RWPE2 (cell line): ENCODE results near the gene GALNT10.

ENCODE experiments used
- ATAC-seq: fragments of 200-7000 bp; cut with Tn5 transposase; 3 replicates; pipeline ENCODE4 v1.9.1; 2021; ENCODE audit warnings: low read depth
- DNase-seq: peaks from one replicate; pipeline ENCODE4 v3.0.0-alpha.2; 2020; ENCODE audit warnings: low spot score
- H3K27ac ChIP-seq: fragments of 450-650 bp; 2 replicates; pipeline ENCODE4 v1.5.1; 2017; ENCODE audit warnings: mild to moderate bottlenecking; ENCODE audit not compliant: poor library complexity, severe bottlenecking
- H3K27me3 ChIP-seq: fragments of 250-450 bp; sonication (Bioruptor Pico); 2 replicates; pipeline ENCODE4 v1.5.1; 2021; ENCODE audit warnings: mild to moderate bottlenecking, moderate library complexity; ENCODE audit not compliant: insufficient read depth, poor library complexity, severe bottlenecking
- H3K36me3 ChIP-seq: fragments of 250-450 bp; sonication (Bioruptor Pico); 2 replicates; pipeline ENCODE4 v1.5.1; 2020; ENCODE audit warnings: low read depth, mild to moderate bottlenecking, moderate library complexity
- H3K4me1 ChIP-seq: fragments of 250-450 bp; sonication (Bioruptor Pico); 2 replicates; pipeline ENCODE4 v1.5.1; 2021; ENCODE audit warnings: mild to moderate bottlenecking, moderate library complexity; ENCODE audit not compliant: insufficient read depth, poor library complexity, severe bottlenecking
- H3K4me3 ChIP-seq: fragments of 250-450 bp; sonication (Bioruptor Pico); 2 replicates; pipeline ENCODE4 v1.5.1; 2021; ENCODE audit warnings: mild to moderate bottlenecking, moderate library complexity; ENCODE audit not compliant: severe bottlenecking
- H3K9me3 ChIP-seq: fragments of 250-450 bp; sonication (Bioruptor Pico); 2 replicates; pipeline ENCODE4 v1.5.1; 2021; ENCODE audit warnings: mild to moderate bottlenecking, moderate library complexity; ENCODE audit not compliant: severe bottlenecking
- CTCF ChIP-seq: fragments of 450-650 bp; IDR thresholded peaks from one replicate; pipeline ENCODE4 v1.5.1; 2017; ENCODE audit warnings: mild to moderate bottlenecking, moderate library complexity; ENCODE audit not compliant: poor library complexity, severe bottlenecking

GALNT10 gene

GRCh38 chr5:154412316-154412715, 221.8 kb downstream of the GALNT10 start:
- no peak for TF ChIP-seq CTCF

GRCh38 chr5:154412925-154413324, 222.4 kb downstream of the GALNT10 start:
- TF ChIP-seq CTCF = no peak
- no peaks in the 10 kb centered on the region for H3K9me3 ChIP-seq
- H3K27me3 ChIP-seq = no peaks in the 10 kb centered on the region
- peaks cover 20% of the 10 kb centered on the region for H3K36me3 ChIP-seq
- no peak for ATAC-seq
- H3K4me3 ChIP-seq = no peak overlapping the region
- H3K27ac ChIP-seq = no peak overlapping the region
- H3K4me1 ChIP-seq = no peaks in the 10 kb centered on the region
- no peak for DNase-seq

More at GRCh38 chr5:154412316-154412715, 221.8 kb downstream of the GALNT10 start:
- Histone ChIP-seq H3K27ac (no peak overlapping the region), H3K9me3 (no peaks in the 10 kb centered on the region), H3K36me3 (peaks cover 14% of the 10 kb centered on the region), H3K4me1 (no peaks in the 10 kb centered on the region), H3K4me3 (no peak overlapping the region), H3K27me3 (no peaks in the 10 kb centered on the region)
- DNase-seq (no peak), ATAC-seq (no peak; the same call in 2 of the 3 replicates)

- TF ChIP-seq CTCF = no peak
- DNase-seq = no peak
- Histone ChIP-seq H3K4me3 (no peak overlapping the region), H3K36me3 (peaks cover 25% of the 10 kb centered on the region), H3K27me3 (no peaks in the 10 kb centered on the region), H3K27ac (no peak overlapping the region), H3K9me3 (no peaks in the 10 kb centered on the region), H3K4me1 (no peaks in the 10 kb centered on the region)
- no peak for ATAC-seq
These were observed 224.6 kb downstream of the GALNT10 start for GRCh38 chr5:154415114-154415513.

- H3K36me3 ChIP-seq = peaks cover 21% of the 10 kb centered on the region
- no peak for TF ChIP-seq CTCF
- no peak overlapping the region for H3K4me3 ChIP-seq
- ATAC-seq (no peak), DNase-seq (no peak)
- no peak overlapping the region for H3K27ac ChIP-seq
- no peaks in the 10 kb centered on the region for H3K4me1 ChIP-seq
- H3K9me3 ChIP-seq = peaks cover 4% of the 10 kb centered on the region
- no peaks in the 10 kb centered on the region for H3K27me3 ChIP-seq
These were observed 227.8 kb downstream of the GALNT10 start for GRCh38 chr5:154418344-154418820.

- H3K36me3 ChIP-seq = peaks cover 20% of the 10 kb centered on the region
- peaks cover 7% of the 10 kb centered on the region for H3K9me3 ChIP-seq
- H3K4me1 ChIP-seq = no peaks in the 10 kb centered on the region
- DNase-seq = no peak
- ATAC-seq = no peak
- H3K27ac ChIP-seq = no peak overlapping the region
- no peaks in the 10 kb centered on the region for H3K27me3 ChIP-seq
- no peak overlapping the region for H3K4me3 ChIP-seq
- TF ChIP-seq CTCF = no peak
These were observed 228.7 kb downstream of the GALNT10 start for GRCh38 chr5:154419236-154419635.
